GM19099 (cell line): ENCODE measurements around the gene AFF3.

Experiments used
- POLR2A ChIP-seq: IDR thresholded peaks from 3 replicates; pipeline ENCODE4 v1.6.1; 2011; ENCODE audit warnings: low read depth; ENCODE audit not compliant: insufficient read length; ENCODE audit errors: extremely low read depth

AFF3 gene

GRCh38 chr2:100008956-100009355 lies 133.4 kb downstream of the AFF3 start:
- no peak for TF ChIP-seq POLR2A

- no peak for TF ChIP-seq POLR2A
These were observed 135.9 kb downstream of the AFF3 start for GRCh38 chr2:100006516-100006915.

GRCh38 chr2:100004959-100005387 lies 137.4 kb downstream of the AFF3 start:
- TF ChIP-seq POLR2A: no peak

GRCh38 chr2:100004348-100004884 lies 138.0 kb downstream of the AFF3 start:
- no peak for TF ChIP-seq POLR2A

GRCh38 chr2:100002059-100002458 lies 140.3 kb downstream of the AFF3 start:
- no peak for TF ChIP-seq POLR2A

- TF ChIP-seq POLR2A: no peak
These were observed 141.3 kb downstream of the AFF3 start for GRCh38 chr2:100000915-100001707.

GRCh38 chr2:99998651-99999320 lies 143.6 kb downstream of the AFF3 start:
- no peak for TF ChIP-seq POLR2A

GRCh38 chr2:99989905-99990304 lies 152.5 kb downstream of the AFF3 start:
- no peak for TF ChIP-seq POLR2A

GRCh38 chr2:99988599-99988998 lies 153.8 kb downstream of the AFF3 start:
- no peak for TF ChIP-seq POLR2A

GRCh38 chr2:99987160-99987559 lies 155.2 kb downstream of the AFF3 start:
- TF ChIP-seq POLR2A: no peak

GRCh38 chr2:99984799-99985515 lies 157.4 kb downstream of the AFF3 start:
- no peak for TF ChIP-seq POLR2A

- TF ChIP-seq POLR2A: no peak
These were observed 159.6 kb downstream of the AFF3 start for GRCh38 chr2:99982744-99983143.

GRCh38 chr2:99981840-99982239 lies 160.6 kb downstream of the AFF3 start:
- no peak for TF ChIP-seq POLR2A

GRCh38 chr2:99980176-99980575 lies 162.2 kb downstream of the AFF3 start:
- TF ChIP-seq POLR2A: no peak

- no peak for TF ChIP-seq POLR2A
These were observed 164.4 kb downstream of the AFF3 start for GRCh38 chr2:99977966-99978365.
